ENCODE measurements around the gene SLC31A1. TPM values are rescaled to one million over a fixed set of nuclear protein-coding genes. Genes with fewer than 3 reads are reported as not detected.

SLC31A1 gene
- total and polyA plus RNA-seq, 2 of the 13 experiments (the other 11 are each of a cell fraction or from before 2014, with no cell fraction given), result 62.9 to 70.0 TPM

- TF ChIP-seq NFAT5 (CRISPR knock-in tag; IDR thresholded peaks at IDR 0.05) (no peak), ZNF781 (CRISPR knock-in tag; IDR thresholded peaks at IDR 0.05; ENCODE audit: borderline replicate concordance, not compliant biosample characterization) (no peak), THAP11 (CRISPR knock-in tag; IDR thresholded peaks at IDR 0.05) (peak; percentile 46; the same call in 1 of the 2 replicates), CCDC6 (CRISPR knock-in tag; IDR thresholded peaks at IDR 0.05) (no peak), MAFG (CRISPR knock-in tag; IDR thresholded peaks at IDR 0.05) (no peak), ZBTB25 (CRISPR knock-in tag; IDR thresholded peaks at IDR 0.05) (no peak), MED1 (CRISPR knock-in tag; IDR thresholded peaks at IDR 0.05) (peak; percentile 81), NFIC (IDR thresholded peaks at IDR 0.05; ENCODE audit: low read length) (peak; percentile 36; the same call in 1 of the 2 replicates), ATF2 (CRISPR knock-in tag; IDR thresholded peaks at IDR 0.05) (peak; percentile 20; the same call in 1 of the 2 replicates), SATB2 (CRISPR knock-in tag; IDR thresholded peaks at IDR 0.05) (no peak), U2AF2 (IDR thresholded peaks at IDR 0.05; ENCODE audit: low read depth, low read length) (no peak), ZBTB7B (CRISPR knock-in tag; IDR thresholded peaks at IDR 0.05) (0 out of 2 replicates have a peak, but pooled peaks have one; percentile 27), TEF (CRISPR knock-in tag; IDR thresholded peaks at IDR 0.05) (peak; percentile 62; the same call in 1 of the 2 replicates), HNRNPH1 (optimal IDR thresholded peaks at IDR 0.05; ENCODE audit: low read depth, low read length) (no peak), HNF4G (IDR thresholded peaks at IDR 0.05; ENCODE audit: borderline replicate concordance, low read depth, low read length) (peak; percentile 56; the same call in 1 of the 2 replicates), HNF4G (CRISPR knock-in tag; IDR thresholded peaks at IDR 0.05; ENCODE audit: borderline replicate concordance, low read depth) (no peak), FOXM1 (CRISPR knock-in tag; IDR thresholded peaks at IDR 0.05) (no peak), HNRNPL (IDR thresholded peaks at IDR 0.05; ENCODE audit: low read depth, low read length) (no peak), HOXD1 (CRISPR knock-in tag; IDR thresholded peaks at IDR 0.05) (no peak), ZFY (CRISPR knock-in tag; IDR thresholded peaks at IDR 0.05) (no peak), ZNF800 (CRISPR knock-in tag; IDR thresholded peaks at IDR 0.05) (peak; percentile 17; the same call in 1 of the 2 replicates)
Observed at GRCh38 chr9:113228130-113228665, 6.9 kb downstream of the SLC31A1 start (continued).

Data from HepG2 (cell line).